A549 (cell line): ENCODE measurements around the gene KNDC1. TPM values are rescaled to one million over a fixed set of nuclear protein-coding genes. Genes with fewer than 3 reads are reported as not detected.

Source experiments
- ATAC-seq, 2 experiments: fragments of 200-7000 bp in 1 of 2; fragments of >200 bp in 1 of 2; cut with Nextera tagmentation in 1 of 2; cut with Tn5 transposase in 1 of 2; 3 replicates each; pipeline versions ENCODE4 v1.8.0 to v1.9.1; 2018 to 2020; ENCODE audit warnings: mild to moderate bottlenecking in 1 of 2, moderate library complexity in 1 of 2
- CTCF ChIA-PET: fragments of 300-600 bp; sonication (Branson Sonifier 250); formaldehyde crosslinking; extraction: SDS; loops from one replicate; lab custom pipeline; 2021; ENCODE audit warnings: antibody characterized with exemption, inconsistent platforms; lab: Yijun Ruan, JAX
- POLR2A ChIA-PET: fragments of 350-600 bp; formaldehyde crosslinking; extraction: SDS; loops from one replicate; lab custom pipeline; 2021; ENCODE audit warnings: antibody characterized with exemption, inconsistent platforms; lab: Yijun Ruan, JAX
- DNase-seq, 2 experiments: peaks; one replicate each; pipeline versions ENCODE4 v3.0.0 to v3.0.0-alpha.2; 2011 to 2016; ENCODE audit warnings: low read depth in 1 of 2, low spot score in 1 of 2
- FAIRE-seq: peaks from 2 replicates; lab custom pipeline; 2011; peaks lifted over from hg19 to GRCh38; lab: Jason Lieb, UNC
- H3K27ac ChIP-seq, 2 experiments: fragments of >200 bp; sonication (Bioruptor Twin); formaldehyde crosslinking; 3 replicates each; pipeline ENCODE4 v1.5.1; 2016 to 2017
- H3K4me1 ChIP-seq: fragments of >200 bp; sonication (Bioruptor Twin); formaldehyde crosslinking; 3 replicates; pipeline ENCODE4 v1.6.1; 2016
- H3K4me2 ChIP-seq: fragments of >200 bp; sonication (Bioruptor Twin); formaldehyde crosslinking; 3 replicates; pipeline ENCODE4 v1.6.1; 2016
- H3K4me3 ChIP-seq: fragments of >200 bp; sonication (Bioruptor Twin); formaldehyde crosslinking; 3 replicates; pipeline ENCODE4 v1.5.1; 2016
- H3K9me3 ChIP-seq: fragments of >200 bp; sonication (Bioruptor Twin); formaldehyde crosslinking; 3 replicates; pipeline ENCODE4 v1.6.1; 2016
- BHLHE40 ChIP-seq: IDR thresholded peaks from 2 replicates; pipeline ENCODE4 v1.6.1; 2012; ENCODE audit warnings: low read depth, low read length, inconsistent platforms
- CEBPB ChIP-seq, 2 experiments: fragments of >200 bp in 1 of 2; sonication (Bioruptor Twin) in 1 of 2; formaldehyde crosslinking in 1 of 2; IDR thresholded peaks; 2 replicates each; pipeline ENCODE4 v1.6.1; 2012 to 2016
- CHD4 ChIP-seq: fragments of 200-600 bp; sonication (generic); IDR thresholded peaks from 2 replicates; pipeline ENCODE4 v1.6.1; 2016; ENCODE audit warnings: antibody characterized with exemption, mild to moderate bottlenecking, borderline replicate concordance
- HOXA7 ChIP-seq: fragments of 250-450 bp; sonication (Bioruptor Pico); IDR thresholded peaks from 2 replicates; pipeline ENCODE4 v1.5.0; 2020; ENCODE audit warnings: mild to moderate bottlenecking, moderate library complexity
- HOXB13 ChIP-seq: fragments of 250-450 bp; sonication (Bioruptor Pico); IDR thresholded peaks from 2 replicates; pipeline ENCODE4 v1.5.0; 2020; ENCODE audit warnings: low read depth, mild to moderate bottlenecking, moderate library complexity
- HOXB5 ChIP-seq: fragments of 250-450 bp; sonication (Bioruptor Pico); IDR thresholded peaks from 2 replicates; pipeline ENCODE4 v1.5.0; 2020; ENCODE audit warnings: mild to moderate bottlenecking, moderate library complexity
- KDM1A ChIP-seq: fragments of 200-600 bp; sonication (generic); IDR thresholded peaks from 2 replicates; pipeline ENCODE4 v1.6.1; 2016; ENCODE audit warnings: low read depth, mild to moderate bottlenecking
- MAFK ChIP-seq: fragments of 450-650 bp; IDR thresholded peaks from 2 replicates; pipeline ENCODE4 v1.6.1; 2014; ENCODE audit not compliant: partially characterized antibody
- MAZ ChIP-seq: fragments of 150-350 bp; IDR thresholded peaks from 2 replicates; pipeline ENCODE4 v1.6.1; 2014; ENCODE audit warnings: antibody characterized with exemption, low read depth, low read length, borderline replicate concordance
- MYC ChIP-seq: IDR thresholded peaks from 2 replicates; pipeline ENCODE4 v1.6.1; 2012; ENCODE audit warnings: mild to moderate bottlenecking, inconsistent platforms, low read length, improper control_type of control experiment, borderline replicate concordance
- NR3C1 ChIP-seq: fragments of >200 bp; sonication (Bioruptor Twin); formaldehyde crosslinking; IDR thresholded peaks from 3 replicates; pipeline ENCODE4 v1.6.1; 2017
- RARB ChIP-seq: fragments of 250-450 bp; sonication (Bioruptor Pico); IDR thresholded peaks from 2 replicates; pipeline ENCODE4 v1.8.0; 2021; ENCODE audit warnings: mild to moderate bottlenecking, moderate library complexity
- RCOR1 ChIP-seq: fragments of 150-350 bp; IDR thresholded peaks from 2 replicates; pipeline ENCODE4 v1.6.1; 2014; ENCODE audit warnings: antibody characterized with exemption, low read length, low read depth
- RFX5 ChIP-seq: fragments of 450-650 bp; IDR thresholded peaks from 2 replicates; pipeline ENCODE4 v1.7.1; 2014; ENCODE audit warnings: antibody characterized with exemption, mild to moderate bottlenecking, moderate library complexity
- SREBF2 ChIP-seq: fragments of 450-650 bp; IDR thresholded peaks from 2 replicates; pipeline ENCODE4 v1.6.1; 2014; ENCODE audit warnings: mild to moderate bottlenecking, moderate library complexity
- TFCP2L1 ChIP-seq: fragments of 250-450 bp; sonication (Bioruptor Pico); IDR thresholded peaks from 2 replicates; pipeline ENCODE4 v1.5.0; 2021; ENCODE audit warnings: mild to moderate bottlenecking
- TP53 ChIP-seq: fragments of 250-450 bp; sonication (Bioruptor Pico); IDR thresholded peaks from 2 replicates; pipeline ENCODE4 v1.5.0; 2021; ENCODE audit warnings: mild to moderate bottlenecking, moderate library complexity
- ZC3H11A ChIP-seq: fragments of 450-650 bp; IDR thresholded peaks from 2 replicates; pipeline ENCODE4 v1.6.1; 2014; ENCODE audit warnings: antibody characterized with exemption, mild to moderate bottlenecking
- WGBS: methylation state at CpG from one replicate; pipeline ENCODE4 v1.1.6; 2017; ENCODE audit errors: missing lambda C conversion rate; 5-methylcytosine and 5-hydroxymethylcytosine counted together
- polyA plus RNA-seq, 4 experiments: library from polyadenylated mRNA; depleted of rRNA in 3 of 4; stranded (reverse); fragments of >200 nt; fragmentation: RNase III in 1 of 4; extraction: RNeasy Plus Mini Kit Qiagen cat#74134 plus additional on column Dnase treatment in 1 of 4; gene quantifications; 2 replicates in 3 of 4; 3 replicates in 1 of 4; pipeline ENCODE4 v1.2.3, GENCODE V29; 2011 to 2017
- TF ChIP-seq, protein P1 (sequence below): IDR thresholded peaks from 2 replicates; pipeline ENCODE4 v1.6.1; 2012; ENCODE audit warnings: low read depth, borderline replicate concordance
- TF ChIP-seq, protein P2 (sequence below): IDR thresholded peaks from 2 replicates; pipeline ENCODE4 v1.6.1; 2012
- TF ChIP-seq, protein P3 (sequence below): fragments of 450-650 bp; IDR thresholded peaks from 2 replicates; pipeline ENCODE4 v1.6.1; 2014; ENCODE audit warnings: antibody characterized with exemption
- TF ChIP-seq, protein P4 (sequence below): fragments of >200 bp; sonication (Bioruptor Twin); formaldehyde crosslinking; IDR thresholded peaks from 3 replicates; pipeline ENCODE4 v1.5.1; 2016
- TF ChIP-seq, protein P5 (sequence below): fragments of >200 bp; sonication (Bioruptor Twin); formaldehyde crosslinking; IDR thresholded peaks from 2 replicates; pipeline ENCODE4 v1.6.1; 2016

KNDC1 gene
- polyA plus RNA-seq, 2 of the 4 experiments (the other 2 are of a cell fraction) = 0.56 to 0.63 TPM

DNA sequence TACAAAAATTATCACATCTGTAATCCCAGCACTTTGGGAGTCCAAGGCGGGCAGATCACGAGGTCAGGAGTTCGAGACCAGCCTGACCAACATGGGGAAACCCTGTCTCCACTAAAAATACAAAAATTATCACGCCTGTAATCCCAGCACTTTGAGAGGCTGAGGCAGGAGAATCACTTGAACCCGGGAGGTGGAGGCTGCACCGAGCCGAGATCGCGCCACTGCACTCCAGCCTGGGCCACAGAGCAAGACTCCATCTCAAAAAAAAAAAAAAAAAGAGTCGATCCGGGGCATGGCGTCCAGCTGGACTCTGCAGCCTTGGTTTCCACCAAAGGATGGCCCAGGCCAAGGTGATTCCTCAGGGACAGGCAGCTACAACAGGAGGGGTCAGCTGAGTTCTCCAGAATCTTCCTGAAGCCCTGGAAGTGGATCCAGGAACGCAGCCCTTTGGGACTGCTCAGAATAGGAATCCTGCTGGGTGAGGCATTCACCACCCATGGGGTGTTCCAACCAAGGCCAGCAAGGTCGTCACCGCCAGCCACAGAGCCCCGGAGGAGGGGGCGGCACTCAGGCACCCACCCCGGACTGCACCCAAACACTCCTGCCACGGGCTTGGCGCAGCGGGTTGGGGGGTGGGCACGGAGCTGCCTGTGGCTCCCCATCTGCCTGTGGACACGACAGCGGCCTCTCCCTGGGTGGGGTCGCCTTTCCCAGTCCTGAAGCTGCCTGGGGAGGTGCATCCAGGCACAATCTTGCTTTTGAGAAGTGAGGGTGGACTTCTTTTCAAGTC is 58.0 kb downstream of the KNDC1 start:
- no peak overlapping the region for H3K4me2 ChIP-seq
- TF ChIP-seq MYC (no peak), MAFK (no peak), RFX5 (no peak), TFCP2L1 (CRISPR knock-in tag) (no peak), BHLHE40 (no peak), HOXB5 (CRISPR knock-in tag) (no peak), SREBF2 (no peak), HOXA7 (CRISPR knock-in tag) (no peak), KDM1A (no peak), RCOR1 (no peak)
- TF ChIP-seq, protein P1, sequence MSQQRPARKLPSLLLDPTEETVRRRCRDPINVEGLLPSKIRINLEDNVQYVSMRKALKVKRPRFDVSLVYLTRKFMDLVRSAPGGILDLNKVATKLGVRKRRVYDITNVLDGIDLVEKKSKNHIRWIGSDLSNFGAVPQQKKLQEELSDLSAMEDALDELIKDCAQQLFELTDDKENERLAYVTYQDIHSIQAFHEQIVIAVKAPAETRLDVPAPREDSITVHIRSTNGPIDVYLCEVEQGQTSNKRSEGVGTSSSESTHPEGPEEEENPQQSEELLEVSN = no peak
- TF ChIP-seq, protein P2, sequence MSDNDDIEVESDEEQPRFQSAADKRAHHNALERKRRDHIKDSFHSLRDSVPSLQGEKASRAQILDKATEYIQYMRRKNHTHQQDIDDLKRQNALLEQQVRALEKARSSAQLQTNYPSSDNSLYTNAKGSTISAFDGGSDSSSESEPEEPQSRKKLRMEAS = no peak
- TF ChIP-seq, protein P3, sequence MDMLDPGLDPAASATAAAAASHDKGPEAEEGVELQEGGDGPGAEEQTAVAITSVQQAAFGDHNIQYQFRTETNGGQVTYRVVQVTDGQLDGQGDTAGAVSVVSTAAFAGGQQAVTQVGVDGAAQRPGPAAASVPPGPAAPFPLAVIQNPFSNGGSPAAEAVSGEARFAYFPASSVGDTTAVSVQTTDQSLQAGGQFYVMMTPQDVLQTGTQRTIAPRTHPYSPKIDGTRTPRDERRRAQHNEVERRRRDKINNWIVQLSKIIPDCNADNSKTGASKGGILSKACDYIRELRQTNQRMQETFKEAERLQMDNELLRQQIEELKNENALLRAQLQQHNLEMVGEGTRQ = no peak
- TF ChIP-seq, protein P4, sequence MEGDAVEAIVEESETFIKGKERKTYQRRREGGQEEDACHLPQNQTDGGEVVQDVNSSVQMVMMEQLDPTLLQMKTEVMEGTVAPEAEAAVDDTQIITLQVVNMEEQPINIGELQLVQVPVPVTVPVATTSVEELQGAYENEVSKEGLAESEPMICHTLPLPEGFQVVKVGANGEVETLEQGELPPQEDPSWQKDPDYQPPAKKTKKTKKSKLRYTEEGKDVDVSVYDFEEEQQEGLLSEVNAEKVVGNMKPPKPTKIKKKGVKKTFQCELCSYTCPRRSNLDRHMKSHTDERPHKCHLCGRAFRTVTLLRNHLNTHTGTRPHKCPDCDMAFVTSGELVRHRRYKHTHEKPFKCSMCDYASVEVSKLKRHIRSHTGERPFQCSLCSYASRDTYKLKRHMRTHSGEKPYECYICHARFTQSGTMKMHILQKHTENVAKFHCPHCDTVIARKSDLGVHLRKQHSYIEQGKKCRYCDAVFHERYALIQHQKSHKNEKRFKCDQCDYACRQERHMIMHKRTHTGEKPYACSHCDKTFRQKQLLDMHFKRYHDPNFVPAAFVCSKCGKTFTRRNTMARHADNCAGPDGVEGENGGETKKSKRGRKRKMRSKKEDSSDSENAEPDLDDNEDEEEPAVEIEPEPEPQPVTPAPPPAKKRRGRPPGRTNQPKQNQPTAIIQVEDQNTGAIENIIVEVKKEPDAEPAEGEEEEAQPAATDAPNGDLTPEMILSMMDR = no peak
- WGBS = 51% methylated on average over 16 of the region's 25 CpGs
- ChIA-PET CTCF (interaction anchor here (0.7 kb wide), 1 partner anchor 74 kb away, joined by 3 read pairs; no protein-coding TSS in a partner anchor), POLR2A (no interaction called here)
- no peak overlapping the region for H3K4me3 ChIP-seq
- FAIRE-seq (no peak), DNase-seq (no peak), ATAC-seq (no peak)
- no peak overlapping the region for H3K27ac ChIP-seq
- H3K9me3 ChIP-seq = no peaks in the 10 kb centered on the region
- H3K4me1 ChIP-seq = no peaks in the 10 kb centered on the region

DNA sequence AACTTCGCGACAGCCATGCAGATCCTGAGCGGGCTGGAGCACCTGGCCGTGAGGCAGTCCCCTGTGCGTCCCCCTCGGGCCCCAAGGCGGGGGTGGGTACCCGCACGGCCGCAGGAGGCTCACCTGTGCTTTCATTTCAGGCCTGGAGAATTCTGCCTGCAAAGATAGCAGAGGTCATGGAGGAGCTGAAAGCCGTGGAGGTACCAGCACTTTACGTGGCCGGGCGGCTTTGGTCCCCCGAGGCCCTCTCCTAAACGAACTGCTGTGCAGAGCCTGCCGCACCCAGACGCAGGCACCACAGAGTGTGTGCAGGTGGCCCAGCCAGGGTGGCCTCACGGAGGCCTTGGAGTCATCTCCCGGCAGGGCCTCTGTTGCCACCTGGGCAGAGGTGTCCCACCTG is 58.9 kb downstream of the KNDC1 start:
- H3K4me1 ChIP-seq = no peaks in the 10 kb centered on the region
- ATAC-seq (no peak), FAIRE-seq (no peak), DNase-seq (no peak)
- TF ChIP-seq TP53 (CRISPR knock-in tag) = no peak
- TF ChIP-seq CHD4 = no peak
- TF ChIP-seq, protein P5, sequence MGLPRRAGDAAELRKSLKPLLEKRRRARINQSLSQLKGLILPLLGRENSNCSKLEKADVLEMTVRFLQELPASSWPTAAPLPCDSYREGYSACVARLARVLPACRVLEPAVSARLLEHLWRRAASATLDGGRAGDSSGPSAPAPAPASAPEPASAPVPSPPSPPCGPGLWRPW = no peak
- no peak for TF ChIP-seq CEBPB (IDR thresholded peaks at IDR 0.05)
- no peak for TF ChIP-seq RARB
- TF ChIP-seq BHLHE40 = no peak
- TF ChIP-seq ZC3H11A = no peak
- no peak for TF ChIP-seq HOXB13
- TF ChIP-seq MAZ = no peak
- no peak for TF ChIP-seq MYC
- no peak for TF ChIP-seq NR3C1
- TF ChIP-seq SREBF2 = no peak
- no peak overlapping the region for H3K27ac ChIP-seq
- ChIA-PET CTCF (interaction anchor here (0.6 to 0.7 kb wide), 2 partner anchors 75 to 1092 kb away, joined by 3 read pairs; no protein-coding TSS in a partner anchor), POLR2A (no interaction called here)
- H3K4me3 ChIP-seq = no peak overlapping the region
- WGBS = 61% methylated on average over 9 of the region's 20 CpGs
- H3K9me3 ChIP-seq = no peaks in the 10 kb centered on the region
- H3K4me2 ChIP-seq = no peak overlapping the region
